H54 (cell line): ENCODE results near the gene NPPA.

ENCODE experiments used
- DNase-seq: peaks from one replicate; pipeline ENCODE4 v3.0.0; 2011; ENCODE audit warnings: low spot score, mixed read lengths; ENCODE audit not compliant: insufficient read length
- FAIRE-seq: peaks from 3 replicates; lab custom pipeline; 2011; peaks lifted over from hg19 to GRCh38; lab: Jason Lieb, UNC
- POLR2A ChIP-seq: IDR thresholded peaks from 2 replicates; pipeline ENCODE4 v1.6.1; 2011; ENCODE audit warnings: low read depth, mild to moderate bottlenecking, low read length

NPPA gene

DNA sequence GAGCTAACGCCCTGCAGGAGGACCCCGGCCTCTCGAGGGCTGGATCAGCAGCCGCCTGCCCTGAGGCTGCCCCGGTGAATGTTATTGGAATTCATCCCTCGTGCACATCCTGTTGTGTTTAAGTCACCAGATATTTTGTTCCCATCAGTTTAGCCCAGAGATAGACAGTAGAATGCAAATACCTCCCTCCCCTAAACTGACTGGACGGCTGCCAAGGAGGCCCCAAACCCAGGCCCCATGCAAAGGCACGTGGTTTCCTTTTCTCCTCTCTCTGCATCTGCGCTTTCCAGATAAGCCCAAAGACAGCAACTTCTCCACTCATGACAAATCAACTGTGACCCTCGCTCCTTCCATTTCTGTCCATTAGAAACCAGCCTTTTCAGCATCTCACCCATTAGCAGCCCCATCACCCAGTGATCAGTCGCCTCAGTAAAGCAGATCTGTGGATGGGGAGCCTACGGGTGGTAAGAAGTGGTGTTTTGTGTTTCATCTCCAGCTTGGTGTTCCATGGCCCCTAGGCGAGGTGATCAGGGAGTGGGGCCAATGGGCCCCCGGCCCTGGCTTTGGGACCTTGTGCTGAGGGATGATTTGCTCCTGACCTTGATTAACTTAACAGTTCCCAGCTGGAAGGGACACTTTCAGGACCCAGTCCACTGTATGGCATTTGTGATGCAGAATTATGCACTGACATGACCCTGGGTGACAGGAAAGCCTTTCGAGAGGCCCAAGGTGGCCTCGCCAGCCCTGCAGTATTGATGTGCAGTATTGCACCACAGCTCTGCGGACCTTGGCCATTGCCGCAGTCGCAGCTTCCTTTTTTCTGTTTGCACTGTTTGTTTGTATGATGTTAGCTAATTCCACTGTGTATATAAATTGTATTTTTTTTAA is 5.2 kb downstream of the NPPA start:
- no peak for TF ChIP-seq POLR2A
- DNase-seq (no peak), FAIRE-seq (no peak)

DNA sequence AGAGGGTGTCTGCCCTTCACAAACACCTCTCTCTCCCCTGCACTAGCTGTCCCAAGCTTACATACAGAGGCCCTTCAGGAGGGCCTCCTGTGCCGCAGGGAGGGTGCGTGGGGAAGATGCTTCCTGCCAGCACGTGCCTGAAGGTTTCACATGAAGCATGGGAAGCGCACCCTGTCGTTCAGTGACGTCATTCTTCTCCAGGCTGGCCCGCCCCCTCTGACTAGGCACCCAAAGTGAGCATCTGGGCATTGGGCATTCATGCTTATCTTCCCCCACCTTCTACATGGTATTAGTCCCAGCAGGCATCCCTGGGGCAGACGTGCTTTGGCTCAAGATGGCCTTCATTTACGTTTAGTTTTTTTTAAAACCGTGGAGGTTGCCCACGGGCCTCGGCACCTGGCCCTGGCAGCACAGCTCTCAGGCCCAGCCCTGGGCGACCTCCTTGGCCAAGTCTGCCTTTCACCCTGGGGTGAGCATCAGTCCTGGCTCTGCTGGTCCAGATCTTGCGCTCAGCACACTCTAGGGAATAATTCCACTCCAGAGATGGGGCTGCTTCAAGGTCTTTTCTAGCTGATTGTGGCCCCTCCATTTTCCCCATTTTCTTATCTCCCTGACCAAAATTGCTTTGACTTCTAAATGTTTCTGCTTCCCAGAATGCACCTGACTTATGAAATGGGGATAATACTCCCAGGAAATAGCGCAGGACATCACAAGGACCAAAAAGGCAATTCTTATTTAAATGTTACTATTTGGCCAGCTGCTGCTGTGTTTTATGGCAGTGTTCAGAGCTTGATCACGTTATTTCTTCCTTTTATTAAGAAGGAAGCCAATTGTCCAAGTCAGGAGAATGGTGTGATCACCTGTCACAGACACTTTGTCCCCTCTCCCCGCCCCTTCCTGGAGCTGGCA is 6.1 kb downstream of the NPPA start:
- no peak for DNase-seq

DNA sequence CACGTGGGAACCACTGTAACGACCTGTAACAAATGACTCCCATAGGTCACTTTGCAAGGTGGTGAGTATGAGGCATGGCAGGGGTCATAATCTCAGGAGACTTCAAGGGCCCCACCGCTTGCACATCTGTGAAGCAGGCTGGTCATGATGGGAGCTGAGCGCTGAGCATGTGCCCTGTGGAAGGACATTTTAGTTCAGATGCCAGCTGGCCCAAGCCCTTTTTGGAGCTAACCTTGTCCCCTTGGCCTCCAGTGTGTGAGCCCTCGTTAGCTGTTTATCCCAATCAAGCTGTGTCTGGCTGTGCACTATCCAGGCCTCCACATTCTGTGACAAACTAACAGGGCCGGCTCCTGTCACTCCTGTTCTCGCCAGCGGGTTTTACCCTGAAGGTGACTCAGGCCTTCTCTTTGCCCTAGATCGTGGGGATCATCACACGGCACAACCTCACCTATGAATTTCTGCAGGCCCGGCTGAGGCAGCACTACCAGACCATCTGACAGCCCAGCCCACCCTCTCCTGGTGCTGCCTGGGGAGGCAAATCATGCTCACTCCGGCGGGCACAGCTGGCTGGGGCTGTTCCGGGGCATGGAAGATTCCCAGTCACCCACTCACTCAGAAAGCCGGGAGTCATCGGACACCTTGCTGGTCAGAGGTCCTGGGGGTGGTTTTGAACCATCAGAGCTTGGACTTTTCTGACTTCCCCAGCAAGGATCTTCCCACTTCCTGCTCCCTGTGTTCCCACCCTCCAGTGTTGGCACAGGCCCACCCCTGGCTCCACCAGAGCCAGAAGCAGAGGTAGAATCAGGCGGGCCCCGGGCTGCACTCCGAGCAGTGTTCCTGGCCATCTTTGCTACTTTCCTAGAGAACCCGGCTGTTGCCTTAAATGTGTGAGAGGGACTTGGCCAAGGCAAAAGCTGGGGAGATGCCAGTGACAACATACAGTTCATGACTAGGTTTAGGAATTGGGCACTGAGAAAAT is 7.6 kb downstream of the NPPA start:
- no peak for TF ChIP-seq POLR2A
- no peak for DNase-seq
- FAIRE-seq = no peak

More for the DNA sequence above, 6.1 kb downstream of the NPPA start:
- TF ChIP-seq POLR2A = no peak
- no peak for FAIRE-seq

DNA sequence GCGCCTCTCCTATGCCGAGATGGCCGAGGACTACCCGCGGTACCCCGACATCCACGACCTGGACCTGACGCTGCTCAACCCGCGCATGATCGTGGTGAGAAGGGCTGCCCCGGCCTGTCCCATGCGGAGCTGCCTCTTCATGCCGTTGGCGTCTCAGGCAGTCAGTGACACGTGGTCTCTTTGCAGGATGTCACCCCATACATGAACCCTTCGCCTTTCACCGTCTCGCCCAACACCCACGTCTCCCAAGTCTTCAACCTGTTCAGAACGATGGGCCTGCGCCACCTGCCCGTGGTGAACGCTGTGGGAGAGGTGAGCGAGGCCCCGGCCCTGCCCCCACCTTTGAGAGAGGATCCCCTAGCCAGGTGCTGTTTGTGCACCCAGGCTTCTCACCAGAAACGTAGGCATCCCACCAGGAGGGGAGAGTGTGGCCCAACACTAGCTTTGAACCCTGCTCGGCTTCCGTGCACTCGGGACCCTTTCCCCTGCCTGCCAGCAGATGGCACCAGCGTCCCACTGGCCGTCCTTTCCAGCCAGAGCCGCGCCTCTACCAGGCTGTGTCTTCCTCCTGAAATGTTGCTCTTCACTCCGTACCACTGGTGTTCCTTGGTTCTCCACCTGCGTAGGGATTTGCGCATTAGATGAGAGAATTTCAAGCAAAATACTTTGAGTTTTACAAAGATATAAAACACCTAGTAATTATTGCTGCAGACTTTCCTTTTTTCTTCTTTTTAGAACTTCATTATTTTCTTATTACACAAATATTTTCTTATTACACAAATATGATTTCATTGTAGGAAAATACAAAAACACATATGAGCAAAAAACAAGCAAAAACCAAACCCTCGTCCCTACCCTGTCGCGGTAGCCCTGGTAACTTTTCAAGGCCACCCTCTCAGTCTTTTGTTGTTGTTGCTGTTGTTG is 9.0 kb downstream of the NPPA start:
- peak; percentile 72 for DNase-seq
- no peak for TF ChIP-seq POLR2A
- FAIRE-seq = no peak

DNA sequence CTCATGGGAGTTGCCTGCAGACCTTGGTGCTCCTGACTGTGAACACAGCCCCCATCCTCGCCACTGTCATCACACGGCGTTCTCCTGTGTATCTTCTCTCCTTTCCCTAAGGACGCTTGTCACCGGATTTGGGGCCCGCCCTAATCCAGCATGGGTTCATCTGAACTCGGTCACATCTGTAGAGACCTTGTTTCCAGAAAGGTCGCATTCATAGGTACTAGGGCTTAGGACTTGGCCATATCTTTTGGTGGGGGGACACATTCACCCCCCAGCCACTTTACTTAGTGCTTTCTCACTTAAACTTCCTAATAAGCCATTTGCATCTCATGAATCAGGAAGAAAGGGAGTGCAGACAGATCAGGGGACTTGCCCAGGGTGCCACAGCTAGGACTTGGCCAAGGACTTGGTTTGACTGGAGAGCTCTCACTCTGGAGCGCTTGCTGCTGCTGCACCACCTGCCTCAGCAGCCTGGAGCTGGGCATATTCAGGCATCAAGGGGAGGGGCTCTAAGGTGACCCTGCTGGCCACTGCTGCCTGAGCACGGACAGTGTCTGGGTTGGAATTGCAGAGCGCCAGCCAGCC is 9.7 kb downstream of the NPPA start:
- TF ChIP-seq POLR2A = no peak
- FAIRE-seq (no peak), DNase-seq (no peak)

DNA sequence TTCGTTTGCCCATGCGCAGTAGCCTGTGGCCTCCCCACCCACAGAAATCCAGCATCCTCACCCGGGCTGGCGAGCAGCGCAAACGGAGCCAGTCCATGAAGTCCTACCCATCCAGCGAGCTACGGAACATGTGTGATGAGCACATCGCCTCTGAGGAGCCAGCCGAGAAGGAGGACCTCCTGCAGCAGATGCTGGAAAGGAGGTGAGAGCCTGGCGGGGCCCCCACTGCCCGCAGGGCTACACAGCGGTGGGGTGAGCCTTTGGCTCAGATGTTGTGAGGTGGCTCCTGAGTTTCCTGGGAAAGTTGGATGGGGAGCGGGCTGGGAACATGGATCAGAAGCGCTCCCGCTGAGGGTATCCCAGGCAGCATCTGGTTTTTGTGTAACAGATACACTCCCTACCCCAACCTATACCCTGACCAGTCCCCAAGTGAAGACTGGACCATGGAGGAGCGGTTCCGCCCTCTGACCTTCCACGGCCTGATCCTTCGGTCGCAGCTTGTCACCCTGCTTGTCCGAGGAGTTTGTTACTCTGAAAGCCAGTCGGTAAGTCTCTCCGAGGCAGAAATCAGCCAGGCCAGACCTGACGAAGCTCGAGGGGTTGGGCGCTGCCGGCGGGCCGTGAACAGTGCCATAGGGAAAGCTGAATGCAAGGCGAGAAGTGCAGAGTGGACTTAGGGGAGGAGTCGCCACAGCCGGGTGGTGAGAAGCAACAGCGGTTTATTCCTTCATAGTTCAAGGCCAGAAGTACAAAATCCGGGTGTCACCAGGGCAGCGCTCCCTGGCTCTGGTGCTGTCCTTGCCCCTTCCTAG is 10.4 kb downstream of the NPPA start:
- DNase-seq (no peak), FAIRE-seq (no peak)
- TF ChIP-seq POLR2A = no peak

DNA sequence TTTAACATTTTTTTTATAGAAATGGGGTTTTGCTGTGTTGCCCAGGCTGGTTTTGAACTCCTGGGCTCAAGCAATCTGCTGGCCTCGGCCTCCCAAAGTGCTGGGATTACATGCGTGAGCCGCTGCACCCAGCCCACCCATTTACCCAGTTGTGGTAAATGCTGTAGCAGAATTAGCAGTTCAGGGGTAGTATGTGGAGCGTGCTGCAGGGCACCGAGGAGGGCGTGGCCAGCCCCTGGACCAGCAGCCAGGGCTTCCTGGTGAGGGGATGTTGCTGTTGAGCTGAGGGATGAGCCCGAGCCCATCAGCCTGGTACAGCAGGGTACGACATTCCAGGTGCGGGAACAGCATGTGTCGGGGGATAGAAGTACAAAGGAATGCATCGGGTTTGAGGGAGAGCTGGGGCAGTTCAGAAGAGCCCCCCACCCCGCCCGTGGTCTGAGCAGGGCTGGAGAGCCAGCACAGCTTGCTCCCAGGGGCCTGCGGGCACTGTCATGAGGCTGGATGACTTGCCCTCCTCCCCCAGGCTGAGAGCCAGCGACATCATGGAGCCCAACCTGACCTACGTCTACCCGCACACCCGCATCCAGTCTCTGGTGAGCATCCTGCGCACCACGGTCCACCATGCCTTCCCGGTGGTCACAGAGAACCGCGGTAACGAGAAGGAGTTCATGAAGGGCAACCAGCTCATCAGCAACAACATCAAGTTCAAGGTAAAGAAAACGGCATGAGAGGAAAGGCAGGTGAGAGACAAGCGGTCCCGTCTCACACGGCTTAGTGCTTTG is 11.9 kb downstream of the NPPA start:
- DNase-seq = no peak
- FAIRE-seq = no peak
- no peak for TF ChIP-seq POLR2A

DNA sequence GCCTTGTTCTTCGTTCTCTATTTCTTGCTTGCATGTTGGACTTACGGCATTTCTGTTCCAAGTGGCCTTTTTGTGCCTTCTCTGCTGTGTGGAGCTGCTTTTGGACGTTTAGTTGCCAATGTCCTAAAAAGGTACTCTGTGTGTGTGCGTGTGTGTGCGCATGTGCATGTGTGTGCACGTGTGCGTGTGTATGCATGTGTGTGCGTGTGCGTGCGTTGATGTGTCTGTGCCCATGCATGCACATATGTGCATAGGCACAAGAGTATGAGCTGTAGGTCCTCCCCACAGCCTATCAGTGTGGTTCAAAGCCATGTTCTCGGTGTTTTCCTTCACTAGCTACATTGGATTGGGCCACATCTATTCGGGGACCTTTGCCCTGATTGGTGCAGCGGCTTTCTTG is 13.7 kb downstream of the NPPA start:
- no peak for TF ChIP-seq POLR2A
- FAIRE-seq = no peak
- DNase-seq = no peak

DNA sequence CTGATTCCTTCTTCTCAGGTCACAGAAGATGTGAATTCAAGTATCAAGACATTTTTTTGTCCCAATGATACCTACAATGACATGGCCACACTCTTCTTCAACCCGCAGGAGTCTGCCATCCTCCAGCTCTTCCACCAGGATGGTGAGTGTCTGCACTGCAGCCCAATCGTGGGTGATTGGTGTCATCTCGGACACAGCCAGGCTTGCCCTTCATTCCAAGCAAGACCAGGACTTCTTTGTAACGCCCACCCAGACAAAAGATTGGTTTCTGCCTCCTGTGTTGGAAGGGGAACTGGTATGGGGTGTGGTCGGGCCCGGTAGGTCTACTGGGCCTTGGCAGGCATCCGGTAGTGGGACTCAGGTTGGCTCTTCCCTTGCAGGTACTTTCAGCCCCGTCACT is 14.1 kb downstream of the NPPA start:
- no peak for TF ChIP-seq POLR2A
- no peak for DNase-seq
- no peak for FAIRE-seq

DNA sequence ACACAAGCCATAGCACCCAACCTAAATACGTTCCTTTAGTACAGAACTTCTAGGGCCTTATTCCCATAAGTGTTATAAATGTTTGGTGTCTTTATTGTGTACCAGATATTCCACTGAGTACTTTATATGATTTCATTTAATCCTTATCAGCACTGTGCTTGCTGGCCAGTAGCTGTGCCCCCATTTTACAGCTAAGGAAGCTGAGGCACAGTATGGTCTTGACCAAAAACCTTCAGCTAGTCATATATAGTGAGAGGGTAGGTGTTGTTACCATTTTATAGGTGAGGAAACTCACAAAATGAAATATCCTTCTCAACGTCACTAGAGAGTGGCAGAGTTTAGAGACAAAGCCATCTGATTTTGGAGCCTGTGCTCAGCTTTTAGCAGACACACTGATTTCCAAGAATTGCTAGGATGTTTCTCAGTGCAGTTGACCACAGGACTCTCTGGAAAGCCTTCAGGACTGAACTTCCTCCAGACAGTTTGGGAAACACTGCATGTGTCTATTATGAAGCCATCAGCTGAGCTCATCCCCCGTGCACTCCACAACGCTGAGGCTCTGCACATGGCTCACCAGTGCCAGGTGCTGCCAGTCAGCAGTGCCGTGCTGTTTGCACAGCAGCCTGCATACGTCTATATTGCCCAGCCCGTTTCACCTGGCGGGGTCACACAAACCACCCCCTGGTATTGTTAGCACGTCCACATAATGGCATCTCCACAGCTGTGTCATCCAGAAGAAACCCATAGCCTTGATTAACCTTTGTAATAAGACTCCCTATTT is 15.4 kb downstream of the NPPA start:
- DNase-seq (no peak), FAIRE-seq (no peak)
- TF ChIP-seq POLR2A = no peak
